ENCODE data around the gene LRRC18. TPM values are rescaled to one million over a fixed set of nuclear protein-coding genes. Genes with fewer than 3 reads are reported as not detected.

Gene LRRC18
- total and polyA plus RNA-seq, 12 donors: not detected

GRCh38 chr10:48951707-48952106 is 12.1 kb upstream of the LRRC18 start:
- Histone ChIP-seq H3K4me3 (no peak overlapping the region), H3K27ac (no peak overlapping the region), H3K27me3 (no peaks in the 10 kb centered on the region), H3K36me3 (replicated peaks in 1 of 2) (no peaks in the 10 kb centered on the region), H3K4me1 (replicated peaks in 1 of 2) (no peaks in the 10 kb centered on the region), H3K9me3 (replicated peaks in 1 of 3) (no peaks in the 10 kb centered on the region)
- intact Hi-C loops (cut with DNase I): no loop called here
- DNase-seq: no peak
- TF ChIP-seq CTCF (IDR thresholded peaks at IDR 0.05): no peak
- TF ChIP-seq POLR2A (IDR thresholded peaks at IDR 0.05): no peak
- 78 to 93% (median 87%) methylated on average over 7 of the region's 7 CpGs for WGBS, 4 donors

DNA sequence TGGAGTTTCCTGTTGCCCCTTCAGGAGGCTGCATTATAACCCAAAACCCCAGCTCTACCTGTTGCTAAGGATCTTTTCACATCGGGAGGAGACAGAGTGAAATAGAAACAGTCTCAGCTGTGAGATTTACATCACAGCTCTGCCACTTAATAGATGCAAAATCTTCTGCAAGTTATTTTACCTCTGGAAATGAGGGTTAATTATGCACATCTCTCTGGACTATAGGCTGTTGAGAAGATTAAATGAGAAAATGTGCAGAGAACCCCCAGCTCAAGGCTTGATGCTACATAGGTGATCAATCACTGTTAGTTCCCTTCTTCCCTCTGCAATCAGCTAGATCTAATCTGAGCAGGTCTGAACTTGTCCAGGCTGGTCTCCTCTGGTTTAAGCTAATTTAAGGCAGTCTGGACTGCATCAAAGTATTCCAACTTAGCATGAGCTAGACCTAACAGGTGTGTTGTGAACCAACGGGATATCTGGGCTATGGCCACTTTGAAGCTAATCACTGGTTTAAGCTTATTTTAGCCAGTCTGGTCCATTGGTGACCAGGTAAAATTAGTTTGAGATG is 8.9 kb upstream of the LRRC18 start:
- Histone ChIP-seq H3K27me3 (no peaks in the 10 kb centered on the region), H3K4me3 (no peak overlapping the region), H3K4me1 (replicated peaks in 1 of 2) (no peaks in the 10 kb centered on the region), H3K27ac (no peak overlapping the region), H3K36me3 (replicated peaks in 1 of 2) (no peaks in the 10 kb centered on the region), H3K9me3 (replicated peaks in 1 of 3) (no peaks in the 10 kb centered on the region)
- WGBS, 4 donors: 64 to 84% (median 77%) methylated on average over 1 to 2 of the region's 2 CpGs
- no peak for DNase-seq
- TF ChIP-seq POLR2A (IDR thresholded peaks at IDR 0.05) (no peak), CTCF (IDR thresholded peaks at IDR 0.05) (no peak)
- intact Hi-C loops (cut with DNase I): no loop called here

- no peaks in the 10 kb centered on the region for H3K36me3 ChIP-seq (replicated peaks in 1 of 2)
- intact Hi-C loops (cut with DNase I): no loop called here
- WGBS, 4 donors: 70 to 71% (median 71%) methylated on average over 10 of the region's 10 CpGs
- H3K4me1 ChIP-seq (replicated peaks in 1 of 2): no peaks in the 10 kb centered on the region
- H3K4me3 ChIP-seq: no peak overlapping the region
- no peak overlapping the region for H3K27ac ChIP-seq
- H3K27me3 ChIP-seq: no peaks in the 10 kb centered on the region
- no peaks in the 10 kb centered on the region for H3K9me3 ChIP-seq (replicated peaks in 1 of 3)
- TF ChIP-seq POLR2A (IDR thresholded peaks at IDR 0.05) (no peak), CTCF (IDR thresholded peaks at IDR 0.05) (no peak)
- DNase-seq: no peak
Observed at GRCh38 chr10:48947690-48948469, 8.2 kb upstream of the LRRC18 start.

DNA sequence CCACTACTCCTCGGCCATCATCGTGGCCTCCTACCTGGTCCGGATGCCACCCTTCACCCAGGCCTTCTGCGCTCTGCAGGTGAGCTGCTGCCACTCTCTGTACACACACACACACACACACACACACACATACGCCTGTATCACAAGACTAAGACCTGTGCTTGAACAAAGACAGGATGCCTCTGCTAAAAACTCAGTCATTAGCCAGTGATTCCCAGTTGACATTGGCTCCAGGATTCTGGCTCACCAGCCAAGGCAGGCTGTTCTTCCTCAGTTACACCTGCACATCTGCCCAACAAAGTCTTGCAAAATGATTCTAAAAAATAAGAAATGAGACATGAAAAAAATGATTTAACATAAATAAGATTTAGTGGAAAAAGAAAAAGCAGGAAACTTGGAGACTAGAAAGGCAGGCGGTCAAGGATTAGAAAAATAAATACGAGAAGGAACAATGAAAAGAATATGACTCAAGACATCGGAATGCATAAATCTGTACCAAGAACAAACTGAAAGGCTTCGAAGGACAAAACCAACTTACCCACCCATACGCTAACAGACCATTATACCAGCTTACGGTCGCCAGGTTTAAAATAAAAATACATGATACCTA is 7.4 kb upstream of the LRRC18 start:
- Histone ChIP-seq H3K27ac (no peak overlapping the region), H3K36me3 (replicated peaks in 1 of 2) (no peaks in the 10 kb centered on the region), H3K4me3 (no peak overlapping the region), H3K9me3 (replicated peaks in 1 of 3) (no peaks in the 10 kb centered on the region), H3K4me1 (replicated peaks in 1 of 2) (no peaks in the 10 kb centered on the region), H3K27me3 (no peaks in the 10 kb centered on the region)
- intact Hi-C loops (cut with DNase I): no loop called here
- no peak for DNase-seq
- TF ChIP-seq POLR2A (IDR thresholded peaks at IDR 0.05) (no peak), CTCF (IDR thresholded peaks at IDR 0.05) (no peak)
- WGBS, 4 donors: 82 to 88% (median 87%) methylated on average over 12 of the region's 12 CpGs

Data from adrenal gland (tissue), 12 donors.